B cell (primary cell): ENCODE results near the gene FGD4. TPM values are rescaled to one million over a fixed set of nuclear protein-coding genes. Genes with fewer than 3 reads are reported as not detected.

Experiments
- ATAC-seq: fragments of 200-7000 bp; cut with Tn5 transposase; one replicate; pipeline ENCODE4 v1.10.0; 2021; ENCODE audit warnings: low read depth, mild to moderate bottlenecking, moderate number of reproducible peaks, moderate library complexity
- CTCF ChIA-PET: fragments of 350-600 bp; sonication (Branson Sonifier 250); formaldehyde crosslinking; loops from one replicate; lab custom pipeline; 2021; ENCODE audit warnings: antibody characterized with exemption, inconsistent platforms; lab: Charles Lee
- POLR2A ChIA-PET: fragments of 350-600 bp; sonication (Branson Sonifier 250); formaldehyde crosslinking; loops from one replicate; lab custom pipeline; 2021; ENCODE audit warnings: antibody characterized with exemption; lab: Charles Lee
- DNase-seq: peaks from one replicate; pipeline ENCODE4 v3.0.0; 2013
- H2AFZ ChIP-seq: 2 replicates; pipeline ENCODE4 v1.6.1; 2012; ENCODE audit warnings: mild to moderate bottlenecking, low read depth, low read length; ENCODE audit not compliant: insufficient read depth, poor library complexity, severe bottlenecking
- H3K27ac ChIP-seq, 2 donors: 1 replicate in 1 of 2; 2 replicates in 1 of 2; pipeline ENCODE4 v1.5.1; 2012 to 2013; ENCODE audit warnings: low read length in 2 of 2, mild to moderate bottlenecking in 2 of 2, moderate library complexity in 1 of 2
- H3K27me3 ChIP-seq, 4 experiments: fragments of 200-600 bp in 1 of 4; sonication (generic) in 1 of 4; replicated peaks in 1 of 4; 1 replicate in 2 of 4; 2 replicates in 2 of 4; pipeline versions ENCODE4 v1.6.1 to v1.7.0; 2013 to 2016; ENCODE audit warnings: low read length in 3 of 4, mild to moderate bottlenecking in 2 of 4, mixed read lengths in 1 of 4, moderate library complexity in 1 of 4; ENCODE audit not compliant: insufficient read depth in 4 of 4, control insufficient read depth in 3 of 4; ENCODE audit errors: control extremely low read depth in 1 of 4
- H3K36me3 ChIP-seq, 2 experiments: replicated peaks in 1 of 2; 1 replicate in 1 of 2; 2 replicates in 1 of 2; pipeline versions ENCODE4 v1.6.1 to v1.7.1; 2013; ENCODE audit warnings: low read length in 1 of 2; ENCODE audit not compliant: insufficient read depth in 2 of 2, control insufficient read depth in 1 of 2; ENCODE audit errors: control extremely low read depth in 1 of 2, extremely low read depth in 1 of 2
- H3K4me1 ChIP-seq, 2 donors: fragments of 200-600 bp in 1 of 2; sonication (generic) in 1 of 2; 1 replicate in 1 of 2; 2 replicates in 1 of 2; pipeline versions ENCODE4 v1.5.1 to v1.6.1; 2013 to 2017; ENCODE audit warnings: low read length in 2 of 2; ENCODE audit not compliant: control insufficient read depth in 2 of 2, insufficient read depth in 2 of 2
- H3K4me2 ChIP-seq: replicated peaks from 2 replicates; pipeline ENCODE3; 2012; ENCODE audit warnings: mild to moderate bottlenecking, low read depth, low read length; ENCODE audit not compliant: poor library complexity, severe bottlenecking
- H3K4me3 ChIP-seq, 5 experiments: fragments of 200-600 bp in 1 of 5; sonication (generic) in 1 of 5; 1 replicate in 3 of 5; 2 replicates in 2 of 5; pipeline versions ENCODE4 v1.5.1 to v1.7.0; 2011 to 2016; ENCODE audit warnings: low read length in 4 of 5, mild to moderate bottlenecking in 4 of 5, low read depth in 2 of 5, control low read depth in 1 of 5, moderate library complexity in 1 of 5; ENCODE audit not compliant: insufficient read depth in 1 of 5; ENCODE audit errors: control extremely low read depth in 1 of 5, extremely low read depth in 1 of 5
- H3K79me2 ChIP-seq: fragments of 200-600 bp; sonication (generic); one replicate; pipeline ENCODE4 v1.6.0; 2016; ENCODE audit warnings: low read length; ENCODE audit not compliant: control insufficient read depth, insufficient read depth
- H3K9ac ChIP-seq: fragments of 200-600 bp; sonication (generic); 2 replicates; pipeline ENCODE4 v1.6.1; 2017; ENCODE audit warnings: mild to moderate bottlenecking, low read length, moderate library complexity
- H3K9me3 ChIP-seq, 3 donors: one replicate each; pipeline versions ENCODE4 v1.6.1 to v1.7.1; 2013; ENCODE audit warnings: low read length in 2 of 3; ENCODE audit not compliant: control insufficient read depth in 2 of 3, insufficient read depth in 1 of 3; ENCODE audit errors: control extremely low read depth in 1 of 3
- H4K20me1 ChIP-seq: 2 replicates; pipeline ENCODE4 v1.6.0; 2012; ENCODE audit warnings: mild to moderate bottlenecking, low read length; ENCODE audit not compliant: insufficient read depth, control insufficient read depth, poor library complexity, severe bottlenecking
- H3K27ac Mint-ChIP-seq: one replicate; pipeline ENCODE4 v1.8.0; 2021; ENCODE audit warnings: mixed read lengths
- H3K27me3 Mint-ChIP-seq: one replicate; pipeline ENCODE4 v1.8.0; 2021; ENCODE audit warnings: mixed read lengths
- H3K4me1 Mint-ChIP-seq: one replicate; pipeline ENCODE4 v1.8.0; 2021; ENCODE audit warnings: mixed read lengths
- H3K4me3 Mint-ChIP-seq: one replicate; pipeline ENCODE4 v1.8.0; 2021; ENCODE audit warnings: mixed read lengths
- H3K9me3 Mint-ChIP-seq: one replicate; pipeline ENCODE4 v1.8.0; 2022; ENCODE audit warnings: mixed read lengths; ENCODE audit not compliant: insufficient read depth
- EZH2 ChIP-seq: IDR thresholded peaks from 2 replicates; pipeline ENCODE4 v1.6.1; 2012; ENCODE audit warnings: borderline replicate concordance, low read depth, mild to moderate bottlenecking, moderate library complexity, low read length; ENCODE audit not compliant: insufficient read depth, poor library complexity, severe bottlenecking
- WGBS: methylation state at CpG from one replicate; pipeline ENCODE4 v1.1.5; 2013; ENCODE audit warnings: missing lambda C conversion rate; ENCODE audit not compliant: insufficient coverage; 5-methylcytosine and 5-hydroxymethylcytosine counted together
- intact Hi-C: fragments of 100-400 bp; cut with micrococcal nuclease; formaldehyde crosslinking; loops from one replicate; pipeline ENCODE4 v1.10.0; 2022
- polyA plus RNA-seq: library from polyadenylated mRNA; depleted of rRNA; stranded (reverse); fragments of >200 nt; gene quantifications from 2 replicates; pipeline ENCODE4 v1.2.3, GENCODE V29; 2012
- total RNA-seq, 2 donors: library from RNA; stranded (reverse); fragments of 120-200 nt in 1 of 2; gene quantifications; 1 replicate in 1 of 2; 2 replicates in 1 of 2; pipeline versions ENCODE4 v1.2.3 to v1.2.4, GENCODE V29; 2013 to 2022
- TF ChIP-seq, protein P1 (sequence below): fragments of 200-600 bp; IDR thresholded peaks from one replicate; pipeline ENCODE4 v1.8.0; 2022; ENCODE audit warnings: antibody characterized with exemption, mild to moderate bottlenecking

Gene FGD4
- total and polyA plus RNA-seq, 2 donors (not counting 1 experiment from before 2014, with no cell fraction given), result 2.1 to 2.8 TPM

GRCh38 chr12:32418221-32418620 is 18.9 kb downstream of the FGD4 start:
- Mint-ChIP-seq H3K27ac (no peak overlapping the region), H3K4me1 (no peaks in the 10 kb centered on the region), H3K27me3 (no peaks in the 10 kb centered on the region), H3K9me3 (no peaks in the 10 kb centered on the region), H3K4me3 (no peak overlapping the region)
- Histone ChIP-seq H3K4me2 (no peak overlapping the region), H3K9me3 (peaks cover 0 to 3% (median 0%) of the 10 kb centered on the region in 3 donors), H2AFZ (no peak overlapping the region), H3K9ac (no peak overlapping the region), H3K36me3 (no peaks in the 10 kb centered on the region), H4K20me1 (no peaks in the 10 kb centered on the region), H3K4me3 (no peak overlapping the region), H3K27ac (no peak overlapping the region), H3K4me1 (no peaks in the 10 kb centered on the region), H3K79me2 (no peaks in the 10 kb centered on the region), H3K27me3 (no peaks in the 10 kb centered on the region)
- WGBS, result 94% methylated on average over 5 of the region's 5 CpGs
- DNase-seq (no peak), ATAC-seq (no peak)
- no peak for TF ChIP-seq EZH2
- TF ChIP-seq, protein P1, sequence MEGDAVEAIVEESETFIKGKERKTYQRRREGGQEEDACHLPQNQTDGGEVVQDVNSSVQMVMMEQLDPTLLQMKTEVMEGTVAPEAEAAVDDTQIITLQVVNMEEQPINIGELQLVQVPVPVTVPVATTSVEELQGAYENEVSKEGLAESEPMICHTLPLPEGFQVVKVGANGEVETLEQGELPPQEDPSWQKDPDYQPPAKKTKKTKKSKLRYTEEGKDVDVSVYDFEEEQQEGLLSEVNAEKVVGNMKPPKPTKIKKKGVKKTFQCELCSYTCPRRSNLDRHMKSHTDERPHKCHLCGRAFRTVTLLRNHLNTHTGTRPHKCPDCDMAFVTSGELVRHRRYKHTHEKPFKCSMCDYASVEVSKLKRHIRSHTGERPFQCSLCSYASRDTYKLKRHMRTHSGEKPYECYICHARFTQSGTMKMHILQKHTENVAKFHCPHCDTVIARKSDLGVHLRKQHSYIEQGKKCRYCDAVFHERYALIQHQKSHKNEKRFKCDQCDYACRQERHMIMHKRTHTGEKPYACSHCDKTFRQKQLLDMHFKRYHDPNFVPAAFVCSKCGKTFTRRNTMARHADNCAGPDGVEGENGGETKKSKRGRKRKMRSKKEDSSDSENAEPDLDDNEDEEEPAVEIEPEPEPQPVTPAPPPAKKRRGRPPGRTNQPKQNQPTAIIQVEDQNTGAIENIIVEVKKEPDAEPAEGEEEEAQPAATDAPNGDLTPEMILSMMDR, result no peak
- POLR2A ChIA-PET, result no interaction called here
- CTCF ChIA-PET, result no interaction called here
- intact Hi-C loops, result no loop called here

DNA sequence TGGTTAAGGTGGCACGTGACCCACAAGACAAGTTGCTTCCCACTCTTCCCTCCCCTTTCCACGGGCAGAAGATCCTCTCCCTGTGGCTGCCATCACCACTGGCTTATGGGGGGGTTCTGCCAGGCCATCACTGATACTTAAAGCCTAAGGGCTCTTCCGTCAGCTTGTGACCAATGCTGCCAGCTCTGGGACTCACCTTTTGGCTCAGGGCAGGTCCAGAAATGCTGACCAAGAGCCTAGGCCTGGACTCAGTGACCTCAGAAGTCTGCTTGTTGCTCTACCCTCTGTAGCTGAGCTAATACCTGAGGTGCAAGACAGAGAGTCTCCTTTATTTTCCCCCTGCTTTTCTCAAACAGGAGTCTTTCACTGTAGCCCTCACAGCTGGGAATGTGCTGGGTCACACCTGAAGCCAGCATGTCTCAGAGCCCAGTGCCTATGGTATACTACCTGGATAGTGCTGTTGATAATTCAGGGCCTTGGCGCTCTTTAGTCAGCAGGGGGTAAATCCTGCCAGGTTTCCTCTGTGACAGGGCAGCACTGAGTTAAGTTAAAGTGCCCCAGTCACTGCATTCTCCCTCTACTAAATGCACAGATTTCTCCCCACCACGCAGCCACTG is 19.7 kb downstream of the FGD4 start:
- H3K4me2 ChIP-seq, result no peak overlapping the region

More for the DNA sequence above, 19.7 kb downstream of the FGD4 start:
- ChIA-PET POLR2A (no interaction called here), CTCF (no interaction called here)
- no peak overlapping the region for H2AFZ ChIP-seq
- H3K27me3 Mint-ChIP-seq, result no peaks in the 10 kb centered on the region
- TF ChIP-seq, protein P1, result no peak
- TF ChIP-seq EZH2, result no peak
- no peak overlapping the region for H3K9ac ChIP-seq
- intact Hi-C loops, result no loop called here
- no peaks in the 10 kb centered on the region for H3K4me1 Mint-ChIP-seq
- H3K79me2 ChIP-seq, result no peaks in the 10 kb centered on the region
- H3K9me3 ChIP-seq, result peaks cover 0 to 3% (median 0%) of the 10 kb centered on the region in 3 donors
- 74% methylated on average over 2 of the region's 5 CpGs for WGBS
- H3K4me1 ChIP-seq, result no peaks in the 10 kb centered on the region
- H3K4me3 ChIP-seq, result no peak overlapping the region
- no peaks in the 10 kb centered on the region for H4K20me1 ChIP-seq
- H3K27me3 ChIP-seq, result no peaks in the 10 kb centered on the region
- H3K9me3 Mint-ChIP-seq, result no peaks in the 10 kb centered on the region
- no peaks in the 10 kb centered on the region for H3K36me3 ChIP-seq
- no peak overlapping the region for H3K4me3 Mint-ChIP-seq
- ATAC-seq (no peak), DNase-seq (no peak)
- no peak overlapping the region for H3K27ac ChIP-seq
- no peak overlapping the region for H3K27ac Mint-ChIP-seq
